Common myeloid progenitor, CD34-positive (primary cell): ENCODE measurements around the gene SLC22A17.

Source experiments
- CTCF ChIA-PET: fragments of 350-600 bp; sonication (Branson Sonifier 250); formaldehyde crosslinking; loops from one replicate; lab custom pipeline; 2021; ENCODE audit warnings: antibody characterized with exemption; lab: Charles Lee
- POLR2A ChIA-PET: fragments of 350-600 bp; sonication (Branson Sonifier 250); formaldehyde crosslinking; loops from one replicate; lab custom pipeline; 2021; ENCODE audit warnings: antibody characterized with exemption; lab: Charles Lee
- DNase-seq, 3 donors: peaks; one replicate each; pipeline versions ENCODE4 v3.0.0 to v3.0.0-alpha.2; 2013
- H3K27ac ChIP-seq, 2 experiments: 1 replicate in 1 of 2; 2 replicates in 1 of 2; pipeline ENCODE4 v1.7.0; 2013; ENCODE audit warnings: inconsistent platforms in 2 of 2, low read length in 2 of 2, mild to moderate bottlenecking in 2 of 2, low read depth in 1 of 2, moderate library complexity in 1 of 2; ENCODE audit not compliant: severe bottlenecking in 2 of 2, insufficient read depth in 1 of 2, poor library complexity in 1 of 2
- H3K27me3 ChIP-seq, 5 experiments: replicated peaks in 2 of 5; 1 replicate in 3 of 5; 2 replicates in 2 of 5; pipeline versions ENCODE4 v1.6.1 to v1.7.0; 2013; ENCODE audit warnings: low read length in 4 of 5, mild to moderate bottlenecking in 2 of 5, moderate library complexity in 2 of 5, inconsistent platforms in 1 of 5; ENCODE audit not compliant: insufficient read depth in 5 of 5, control insufficient read depth in 4 of 5
- H3K36me3 ChIP-seq, 4 experiments: 1 replicate in 2 of 4; 2 replicates in 2 of 4; pipeline versions ENCODE4 v1.6.1 to v1.7.0; 2013; ENCODE audit warnings: low read length in 3 of 4, control low read depth in 1 of 4, mild to moderate bottlenecking in 1 of 4; ENCODE audit not compliant: control insufficient read depth in 4 of 4, insufficient read depth in 4 of 4
- H3K4me1 ChIP-seq, 4 experiments: 1 replicate in 3 of 4; 2 replicates in 1 of 4; pipeline versions ENCODE4 v1.6.1 to v1.7.1; 2013; ENCODE audit warnings: low read length in 3 of 4, mild to moderate bottlenecking in 3 of 4, control low read depth in 1 of 4, inconsistent platforms in 1 of 4, moderate library complexity in 1 of 4; ENCODE audit not compliant: control insufficient read depth in 4 of 4, insufficient read depth in 4 of 4; ENCODE audit errors: control extremely low read depth in 1 of 4
- H3K4me3 ChIP-seq, 7 experiments: 1 replicate in 4 of 7; 2 replicates in 3 of 7; pipeline versions ENCODE4 v1.5.1 to v1.7.0; 2013; ENCODE audit warnings: mild to moderate bottlenecking in 7 of 7, low read length in 6 of 7, moderate library complexity in 6 of 7, inconsistent platforms in 2 of 7, low read depth in 2 of 7, control low read depth in 1 of 7; ENCODE audit not compliant: insufficient read depth in 4 of 7, control insufficient read depth in 1 of 7; ENCODE audit errors: extremely low read depth in 1 of 7
- H3K9me3 ChIP-seq, 5 experiments: 1 replicate in 4 of 5; 2 replicates in 1 of 5; pipeline versions ENCODE4 v1.6.1 to v1.7.1; 2013; ENCODE audit warnings: low read length in 4 of 5, mild to moderate bottlenecking in 2 of 5, inconsistent platforms in 1 of 5, low read depth in 1 of 5, moderate library complexity in 1 of 5; ENCODE audit not compliant: control insufficient read depth in 4 of 5, insufficient read depth in 2 of 5; ENCODE audit errors: control extremely low read depth in 1 of 5
- WGBS: methylation state at CpG from one replicate; pipeline ENCODE4 v1.1.5; 2013; ENCODE audit not compliant: insufficient coverage; 5-methylcytosine and 5-hydroxymethylcytosine counted together

Gene SLC22A17

DNA sequence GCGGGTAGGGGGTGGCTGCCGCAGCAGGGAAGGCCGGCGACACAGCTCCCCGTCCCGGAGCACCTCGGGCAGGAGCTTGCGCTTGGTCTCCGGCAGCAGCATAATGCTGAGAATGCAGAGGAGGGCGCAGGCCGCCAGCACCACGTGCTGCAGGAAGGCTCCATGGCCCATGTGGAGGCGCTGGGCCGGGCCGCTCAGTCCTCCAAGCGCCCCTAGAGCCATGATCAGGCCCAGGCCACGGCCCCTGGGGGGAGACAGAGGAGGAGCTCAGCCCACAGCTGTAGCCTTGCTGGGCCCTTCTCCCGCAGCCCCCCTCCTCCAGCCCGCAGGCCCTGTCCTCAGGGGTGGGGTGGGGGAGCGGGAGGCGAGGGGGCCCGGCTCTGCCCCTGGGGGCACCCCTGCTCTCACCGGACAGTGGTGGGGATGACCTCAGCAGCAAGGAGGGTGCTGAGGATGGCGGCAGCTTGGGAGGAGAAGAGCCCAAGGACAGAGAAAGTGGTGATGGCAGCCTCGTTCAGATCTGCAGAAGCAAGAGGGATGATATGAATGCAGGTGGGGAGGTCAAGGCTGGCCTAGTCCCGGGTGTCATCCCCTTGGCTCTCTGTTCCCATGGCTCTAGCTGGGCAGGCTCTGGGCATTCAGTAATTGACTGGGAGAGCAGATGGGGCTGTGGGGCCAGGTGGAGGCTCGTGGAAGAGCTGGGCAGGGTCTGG is 5.8 kb downstream of the SLC22A17 start:
- Histone ChIP-seq H3K4me3 (no peak overlapping the region), H3K9me3 (no peaks in the 10 kb centered on the region), H3K36me3 (no peaks in the 10 kb centered on the region), H3K4me1 (peaks cover 0 to 4% (median 3%) of the 10 kb centered on the region in 4 experiments), H3K27ac (no peak overlapping the region), H3K27me3 (peaks cover 0 to 15% (median 0%) of the 10 kb centered on the region in 5 experiments)
- WGBS: 94% methylated on average over 21 of the region's 27 CpGs
- no peak for DNase-seq
- POLR2A ChIA-PET: no interaction called here
- CTCF ChIA-PET: interaction anchor here (1.3 to 3.3 kb wide), 11 partner anchors 9 to 213 kb away, joined by 3 to 28 read pairs (median 5); partner anchors contain the start of gene PABPN1

GRCh38 chr14:23345987-23346692 is 6.5 kb downstream of the SLC22A17 start:
- Histone ChIP-seq H3K9me3 (no peaks in the 10 kb centered on the region), H3K36me3 (no peaks in the 10 kb centered on the region), H3K27ac (no peak overlapping the region), H3K27me3 (peaks cover 0 to 8% (median 0%) of the 10 kb centered on the region in 5 experiments), H3K4me1 (no peaks in the 10 kb centered on the region), H3K4me3 (no peak overlapping the region)
- no peak for DNase-seq
- POLR2A ChIA-PET: no interaction called here
- CTCF ChIA-PET: interaction anchor here (0.7 to 3.3 kb wide), 14 partner anchors 9 to 130 kb away, joined by 3 to 28 read pairs (median 4); partner anchors contain the start of gene PABPN1
- 93% methylated on average over 10 of the region's 13 CpGs for WGBS

DNA sequence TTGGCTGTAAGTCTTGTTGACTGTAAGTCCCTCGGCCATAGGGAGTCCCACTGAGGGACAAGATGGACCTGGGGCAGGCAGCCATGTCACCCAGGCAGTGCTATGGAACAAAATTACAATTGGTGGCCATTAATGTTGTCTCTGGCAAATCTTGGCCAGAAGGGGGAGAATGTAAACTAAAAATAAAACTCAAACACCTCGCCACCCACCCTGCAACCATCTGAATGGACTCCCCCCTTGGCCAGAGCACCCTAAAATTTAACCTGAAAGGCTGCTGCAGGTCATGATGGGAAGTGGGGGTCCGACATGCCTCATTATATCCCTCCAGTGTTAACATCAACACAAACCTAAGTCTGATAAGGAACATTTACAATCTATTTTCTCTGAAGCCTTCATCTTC is 8.2 kb downstream of the SLC22A17 start:
- peak in 1 of 3 donors; percentile 21 for DNase-seq
- peaks cover 0 to 4% (median 1%) of the 10 kb centered on the region in 5 experiments for H3K9me3 ChIP-seq
- no peaks in the 10 kb centered on the region for H3K4me1 ChIP-seq
- no peak overlapping the region for H3K4me3 ChIP-seq
- CTCF ChIA-PET: interaction anchor here (1.4 to 3.3 kb wide), 8 partner anchors 16 to 49 kb away, joined by 3 to 28 read pairs (median 6); partner anchors contain the start of gene PABPN1
- H3K27ac ChIP-seq: no peak overlapping the region
- POLR2A ChIA-PET: no interaction called here
- H3K36me3 ChIP-seq: no peaks in the 10 kb centered on the region
- H3K27me3 ChIP-seq: no peaks in the 10 kb centered on the region
- 89% methylated on average over 2 of the region's 3 CpGs for WGBS

- no CpG with 5 or more reads among the region's 1 CpG for WGBS
- H3K4me3 ChIP-seq: no peak overlapping the region
- no peak overlapping the region for H3K27ac ChIP-seq
- H3K4me1 ChIP-seq: no peaks in the 10 kb centered on the region
- ChIA-PET CTCF (interaction anchor here (1.6 to 2.2 kb wide), 2 partner anchors 11 to 40 kb away, joined by 5 to 6 read pairs; no protein-coding TSS in a partner anchor), POLR2A (interaction anchor here (0.6 kb wide), 1 partner anchor 190 kb away, joined by 3 read pairs; no protein-coding TSS in a partner anchor)
- peaks cover 0 to 4% (median 1%) of the 10 kb centered on the region in 5 experiments for H3K9me3 ChIP-seq
- no peaks in the 10 kb centered on the region for H3K27me3 ChIP-seq
- H3K36me3 ChIP-seq: no peaks in the 10 kb centered on the region
- DNase-seq: no peak
Measured at GRCh38 chr14:23339506-23340268, 13.0 kb downstream of the SLC22A17 start.

GRCh38 chr14:23335623-23336022 is 17.1 kb downstream of the SLC22A17 start:
- peak in 1 of 3 donors; percentile 29 for DNase-seq
- 89% methylated on average over 2 of the region's 5 CpGs for WGBS
- H3K36me3 ChIP-seq: no peaks in the 10 kb centered on the region
- no peaks in the 10 kb centered on the region for H3K4me1 ChIP-seq
- H3K4me3 ChIP-seq: no peak overlapping the region
- no peaks in the 10 kb centered on the region for H3K27me3 ChIP-seq
- H3K27ac ChIP-seq: no peak overlapping the region
- H3K9me3 ChIP-seq: peaks cover 0 to 4% (median 1%) of the 10 kb centered on the region in 5 experiments
- CTCF ChIA-PET: interaction anchor here (1.0 to 1.3 kb wide), 4 partner anchors 27 to 44 kb away, joined by 3 to 4 read pairs (median 3); no protein-coding TSS in a partner anchor
- POLR2A ChIA-PET: no interaction called here

- peak; percentile 79 to 87 (median 79) for DNase-seq
Measured at GRCh38 chr14:23327947-23328744, 24.5 kb downstream of the SLC22A17 start.

More at GRCh38 chr14:23327947-23328744, 24.5 kb downstream of the SLC22A17 start:
- ChIA-PET CTCF (interaction anchor here (1.0 to 7.1 kb wide), 11 partner anchors 10 to 119 kb away, joined by 3 to 108 read pairs (median 5); partner anchors contain the start of genes CMTM5 and SLC22A17), POLR2A (interaction anchor here (0.7 kb wide), 1 partner anchor 122 kb away, joined by 3 read pairs; no protein-coding TSS in a partner anchor)
- Histone ChIP-seq H3K36me3 (peaks cover 11 to 26% (median 23%) of the 10 kb centered on the region in 4 experiments), H3K4me1 (peaks cover 0 to 6% (median 1%) of the 10 kb centered on the region in 4 experiments), H3K27ac (no peak overlapping the region), H3K9me3 (no peaks in the 10 kb centered on the region), H3K4me3 (no peak overlapping the region), H3K27me3 (no peaks in the 10 kb centered on the region)
- WGBS: 78% methylated on average over 3 of the region's 4 CpGs
